K562 (cell line): ENCODE results near the gene SEC11A. TPM values are rescaled to one million over a fixed set of nuclear protein-coding genes. Genes with fewer than 3 reads are reported as not detected.

ENCODE experiments used
- CBX5 ChIP-seq: IDR thresholded peaks from 2 replicates; pipeline ENCODE4 v1.6.1; 2014; ENCODE audit warnings: low read depth, borderline replicate concordance
- CXXC5 ChIP-seq: fragments of 250-450 bp; sonication (Bioruptor Pico); IDR thresholded peaks from 2 replicates; pipeline ENCODE4 v1.8.0; 2022; ENCODE audit warnings: inconsistent platforms, mild to moderate bottlenecking, moderate library complexity
- ERF ChIP-seq: fragments of 450-650 bp; formaldehyde crosslinking; IDR thresholded peaks from 2 replicates; pipeline ENCODE4 v1.4.0; 2020; ENCODE audit warnings: mild to moderate bottlenecking, mixed read lengths
- ETV1 ChIP-seq: fragments of 450-650 bp; conservative IDR thresholded peaks from 2 replicates; pipeline ENCODE4 v1.6.1; 2016; ENCODE audit warnings: missing genetic modification characterization, control low read depth, low read depth, missing compliant biosample characterization
- GABPA ChIP-seq: fragments of 200-800 bp; sonication (Bioruptor generic); conservative IDR thresholded peaks from 2 replicates; pipeline ENCODE4 v1.6.1; 2016; ENCODE audit warnings: low read depth, missing genetic modification characterization, missing compliant biosample characterization
- JUNB ChIP-seq: fragments of 450-650 bp; formaldehyde crosslinking; conservative IDR thresholded peaks from 2 replicates; pipeline ENCODE4 v1.4.0; 2020; ENCODE audit warnings: mild to moderate bottlenecking
- KLF13 ChIP-seq: fragments of 450-650 bp; IDR thresholded peaks from 2 replicates; pipeline ENCODE4 v1.6.1; 2016; ENCODE audit warnings: missing genetic modification characterization, low read depth, mild to moderate bottlenecking, missing compliant biosample characterization, moderate library complexity, borderline replicate concordance
- NCOA6 ChIP-seq: fragments of 450-650 bp; IDR thresholded peaks from 2 replicates; pipeline ENCODE4 v1.6.1; 2017; ENCODE audit warnings: mild to moderate bottlenecking
- PCBP1 ChIP-seq: fragments of 200-400 bp; formaldehyde crosslinking; IDR thresholded peaks from 2 replicates; pipeline ENCODE4 v1.6.1; 2018; ENCODE audit warnings: mild to moderate bottlenecking, low read depth, low read length; ENCODE audit not compliant: poor library complexity, severe bottlenecking
- PHF20 ChIP-seq: fragments of 450-650 bp; IDR thresholded peaks from 2 replicates; pipeline ENCODE4 v1.6.1; 2018; ENCODE audit not compliant: partially characterized antibody
- PHF8 ChIP-seq: fragments of 200-600 bp; sonication (generic); IDR thresholded peaks from 2 replicates; pipeline ENCODE4 v1.6.1; 2012; ENCODE audit warnings: mixed run types, mild to moderate bottlenecking, inconsistent platforms, low read length, moderate library complexity, borderline replicate concordance
- RAD21 ChIP-seq, 2 experiments: fragments of 250-450 bp in 1 of 2; fragments of 450-650 bp in 1 of 2; sonication (Bioruptor Pico) in 1 of 2; formaldehyde crosslinking in 1 of 2; IDR thresholded peaks in 1 of 2; conservative IDR thresholded peaks in 1 of 2; 2 replicates each; pipeline versions ENCODE4 v1.4.0 to v1.8.0; 2020 to 2022; ENCODE audit warnings: mild to moderate bottlenecking in 2 of 2, moderate library complexity in 1 of 2
- SP1 ChIP-seq: sonication (generic); formaldehyde crosslinking; IDR thresholded peaks from 2 replicates; pipeline ENCODE4 v1.8.1; 2022; ENCODE audit warnings: mild to moderate bottlenecking, missing genetic modification reagents
- ZFP36 ChIP-seq: fragments of 150-350 bp; IDR thresholded peaks from 2 replicates; pipeline ENCODE4 v1.6.1; 2018; ENCODE audit warnings: low read length, low read depth; ENCODE audit not compliant: partially characterized antibody
- ZZZ3 ChIP-seq: fragments of 450-650 bp; IDR thresholded peaks from 2 replicates; pipeline ENCODE4 v1.6.1; 2016; ENCODE audit warnings: antibody characterized with exemption, mild to moderate bottlenecking, moderate library complexity
- polyA plus RNA-seq, 8 experiments: library from polyadenylated mRNA; depleted of rRNA in 4 of 8; stranded (reverse) in 5 of 8; unstranded in 3 of 8; fragments of >200 nt; fragmentation: Nextera tagmentation in 2 of 8; fragmentation: Illumina TruSeq in 1 of 8; extraction: Ambion mirVana in 2 of 8; extraction: Trizol in 1 of 8; gene quantifications; 2 replicates each; pipeline versions ENCODE4 v1.2.1 to v1.2.3, GENCODE V29; 2011 to 2014; ENCODE audit warnings: inconsistent platforms in 1 of 8, missing spikeins in 1 of 8
- total RNA-seq, 7 experiments: library from RNA; depleted of rRNA in 6 of 7; stranded (reverse); fragments of >200 nt in 6 of 7; fragmentation: Illumina TruSeq in 2 of 7; extraction: Trizol in 2 of 7; gene quantifications; 2 replicates each; pipeline versions ENCODE4 v1.2.1 to v1.2.3, GENCODE V29; 2011 to 2021; ENCODE audit warnings: low replicate concordance in 1 of 7
- TF ChIP-seq, protein P1 (sequence below): sonication (generic); formaldehyde crosslinking; IDR thresholded peaks from 2 replicates; pipeline ENCODE4 v1.8.0; 2022; ENCODE audit warnings: mild to moderate bottlenecking, missing genetic modification reagents
- TF ChIP-seq, protein P2 (sequence below): fragments of 450-650 bp; formaldehyde crosslinking; IDR thresholded peaks from 2 replicates; pipeline ENCODE4 v1.4.0; 2020; ENCODE audit warnings: mild to moderate bottlenecking, moderate library complexity
- TF ChIP-seq, protein P3 (sequence below): sonication (generic); formaldehyde crosslinking; IDR thresholded peaks from 2 replicates; pipeline ENCODE4 v1.4.0; 2020; ENCODE audit warnings: mild to moderate bottlenecking, missing genetic modification reagents

The SEC11A gene
- total and polyA plus RNA-seq, 9 of the 15 experiments (the other 6 are each of a cell fraction or from before 2014, with no cell fraction given) = 175 to 310 (median 229) TPM

DNA sequence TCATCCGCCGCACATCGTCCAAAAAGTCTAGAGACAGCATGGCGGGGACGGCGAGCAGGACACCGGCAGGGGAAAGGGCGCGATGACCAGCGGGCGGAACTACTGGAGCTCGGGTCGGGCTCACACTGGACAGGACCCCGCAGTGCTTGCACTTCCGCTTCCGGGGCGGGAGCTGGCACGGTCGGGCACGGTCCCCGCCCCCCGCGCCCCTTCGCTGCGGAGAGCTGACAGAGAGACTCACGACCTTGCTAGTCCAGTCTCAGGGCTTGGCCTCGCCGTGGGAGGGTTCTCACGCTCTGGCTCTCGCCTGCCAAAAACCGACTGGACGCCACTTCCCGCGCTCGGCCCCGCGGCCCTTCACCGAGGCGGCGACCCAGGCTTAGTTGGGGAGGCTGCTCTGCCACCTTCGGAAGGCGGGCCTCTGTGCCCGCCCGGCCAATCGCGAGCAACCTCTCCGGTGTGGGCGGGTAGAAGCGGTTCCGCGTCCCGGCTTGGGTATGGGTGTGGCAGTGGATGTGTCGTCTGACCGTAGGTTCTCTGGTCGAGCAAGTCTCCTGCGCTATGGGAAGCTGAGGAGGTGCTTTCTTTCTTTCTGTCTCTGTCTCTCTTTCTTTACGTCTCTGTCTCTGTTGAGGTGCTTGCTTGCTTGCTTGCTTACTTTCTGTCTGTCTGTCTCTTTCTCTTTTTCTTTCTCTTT, at the start of gene SEC11A (continued):
- TF ChIP-seq KLF13 (tag) (peak; percentile 89; the same call in 1 of the 2 replicates), GABPA (tag) (peak; percentile 100), ETV1 (tag) (peak; percentile 81), PCBP1 (peak; percentile 95), JUNB (no peak), NCOA6 (no peak), ZFP36 (peak; percentile 5), PHF8 (peak; percentile 91; the same call in 1 of the 2 replicates), SP1 (CRISPR knock-in tag) (peak; percentile 91), CXXC5 (CRISPR knock-in tag) (peak; percentile 92), CBX5 (no peak), ERF (CRISPR knock-in tag) (peak; percentile 86; the same call in 1 of the 2 replicates), RAD21 (CRISPR knock-in tag; conservative IDR thresholded peaks at IDR 0.05 in 1 of 2, IDR thresholded peaks at IDR 0.05 in 1 of 2) (no peak; a peak in 2 of 4 replicates), ZZZ3 (no peak), PHF20 (peak; percentile 94)
- TF ChIP-seq, protein P1, sequence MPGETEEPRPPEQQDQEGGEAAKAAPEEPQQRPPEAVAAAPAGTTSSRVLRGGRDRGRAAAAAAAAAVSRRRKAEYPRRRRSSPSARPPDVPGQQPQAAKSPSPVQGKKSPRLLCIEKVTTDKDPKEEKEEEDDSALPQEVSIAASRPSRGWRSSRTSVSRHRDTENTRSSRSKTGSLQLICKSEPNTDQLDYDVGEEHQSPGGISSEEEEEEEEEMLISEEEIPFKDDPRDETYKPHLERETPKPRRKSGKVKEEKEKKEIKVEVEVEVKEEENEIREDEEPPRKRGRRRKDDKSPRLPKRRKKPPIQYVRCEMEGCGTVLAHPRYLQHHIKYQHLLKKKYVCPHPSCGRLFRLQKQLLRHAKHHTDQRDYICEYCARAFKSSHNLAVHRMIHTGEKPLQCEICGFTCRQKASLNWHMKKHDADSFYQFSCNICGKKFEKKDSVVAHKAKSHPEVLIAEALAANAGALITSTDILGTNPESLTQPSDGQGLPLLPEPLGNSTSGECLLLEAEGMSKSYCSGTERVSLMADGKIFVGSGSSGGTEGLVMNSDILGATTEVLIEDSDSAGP = no peak
- TF ChIP-seq, protein P2, sequence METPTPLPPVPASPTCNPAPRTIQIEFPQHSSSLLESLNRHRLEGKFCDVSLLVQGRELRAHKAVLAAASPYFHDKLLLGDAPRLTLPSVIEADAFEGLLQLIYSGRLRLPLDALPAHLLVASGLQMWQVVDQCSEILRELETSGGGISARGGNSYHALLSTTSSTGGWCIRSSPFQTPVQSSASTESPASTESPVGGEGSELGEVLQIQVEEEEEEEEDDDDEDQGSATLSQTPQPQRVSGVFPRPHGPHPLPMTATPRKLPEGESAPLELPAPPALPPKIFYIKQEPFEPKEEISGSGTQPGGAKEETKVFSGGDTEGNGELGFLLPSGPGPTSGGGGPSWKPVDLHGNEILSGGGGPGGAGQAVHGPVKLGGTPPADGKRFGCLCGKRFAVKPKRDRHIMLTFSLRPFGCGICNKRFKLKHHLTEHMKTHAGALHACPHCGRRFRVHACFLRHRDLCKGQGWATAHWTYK (CRISPR knock-in tag) = 0 out of 2 replicates have a peak, but pooled peaks have one; percentile 58
- TF ChIP-seq, protein P3, sequence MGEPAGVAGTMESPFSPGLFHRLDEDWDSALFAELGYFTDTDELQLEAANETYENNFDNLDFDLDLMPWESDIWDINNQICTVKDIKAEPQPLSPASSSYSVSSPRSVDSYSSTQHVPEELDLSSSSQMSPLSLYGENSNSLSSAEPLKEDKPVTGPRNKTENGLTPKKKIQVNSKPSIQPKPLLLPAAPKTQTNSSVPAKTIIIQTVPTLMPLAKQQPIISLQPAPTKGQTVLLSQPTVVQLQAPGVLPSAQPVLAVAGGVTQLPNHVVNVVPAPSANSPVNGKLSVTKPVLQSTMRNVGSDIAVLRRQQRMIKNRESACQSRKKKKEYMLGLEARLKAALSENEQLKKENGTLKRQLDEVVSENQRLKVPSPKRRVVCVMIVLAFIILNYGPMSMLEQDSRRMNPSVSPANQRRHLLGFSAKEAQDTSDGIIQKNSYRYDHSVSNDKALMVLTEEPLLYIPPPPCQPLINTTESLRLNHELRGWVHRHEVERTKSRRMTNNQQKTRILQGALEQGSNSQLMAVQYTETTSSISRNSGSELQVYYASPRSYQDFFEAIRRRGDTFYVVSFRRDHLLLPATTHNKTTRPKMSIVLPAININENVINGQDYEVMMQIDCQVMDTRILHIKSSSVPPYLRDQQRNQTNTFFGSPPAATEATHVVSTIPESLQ = peak; percentile 46; the same call in 1 of the 2 replicates
